Measurements from ENCODE around the gene FTSJ3. TPM values are rescaled to one million over a fixed set of nuclear protein-coding genes. Genes with fewer than 3 reads are reported as not detected.

The FTSJ3 gene
- polyA plus RNA-seq, 5 donors: 48.7 to 81.2 (median 70.0) TPM

GRCh38 chr17:63792055-63792729 lies 35.3 kb downstream of the FTSJ3 start:
- no peak for DNase-seq

- DNase-seq: no peak
These were observed 37.4 kb downstream of the FTSJ3 start for GRCh38 chr17:63790057-63790456.

GRCh38 chr17:63786971-63787711 lies 40.3 kb downstream of the FTSJ3 start:
- DNase-seq: no peak

GRCh38 chr17:63786117-63786516 lies 41.3 kb downstream of the FTSJ3 start:
- DNase-seq: no peak

GRCh38 chr17:63785556-63785955 lies 41.9 kb downstream of the FTSJ3 start:
- no peak for DNase-seq

- DNase-seq: no peak
These were observed 43.9 kb downstream of the FTSJ3 start for GRCh38 chr17:63783522-63783921.

GRCh38 chr17:63780928-63781327 lies 46.5 kb downstream of the FTSJ3 start:
- DNase-seq: no peak

GRCh38 chr17:63780507-63780906 lies 47.0 kb downstream of the FTSJ3 start:
- DNase-seq: no peak

GRCh38 chr17:63775420-63775819 lies 52.0 kb downstream of the FTSJ3 start:
- no peak for DNase-seq

- peak in 1 of 2 donors; percentile 2 for DNase-seq
These were observed 52.5 kb downstream of the FTSJ3 start for GRCh38 chr17:63774969-63775265.

GRCh38 chr17:63774141-63774968 lies 53.1 kb downstream of the FTSJ3 start, which contains the start of gene DDX42:
TSS of gene DDX42 (plus strand) at chr17:63774170. CDS start at chr17:63787050, 12,880 bp downstream.
- peak; percentile 50 to 56 for DNase-seq

- DNase-seq: peak; percentile 99 to 100
These were observed 54.0 kb downstream of the FTSJ3 start, which contains the start of gene CCDC47 for GRCh38 chr17:63773272-63774140. TSS of gene CCDC47 (minus strand) at chr17:63773597. CDS start at chr17:63766175, 7,422 bp downstream.

- peak in 1 of 2 donors; percentile 15 for DNase-seq
These were observed 54.6 kb downstream of the FTSJ3 start for GRCh38 chr17:63772801-63773271.

Other genes with a start within 250 kb of the FTSJ3 start
- 10 to 100 TPM; 16.1 to 19.2 (median 16.8) TPM for gene TACO1, start 226.8 kb downstream of the FTSJ3 start, polyA plus RNA-seq (ENCODE audit: insufficient read depth in 1 of 5, insufficient read length in 5 of 5, low replicate concordance in 1 of 5)
- 10 to 100 TPM; 36.3 to 43.0 (median 39.9) TPM for gene MAP3K3, start 205.2 kb downstream of the FTSJ3 start, polyA plus RNA-seq (ENCODE audit: insufficient read depth in 1 of 5, insufficient read length in 5 of 5, low replicate concordance in 1 of 5)
- 10 to 100 TPM; 26.0 to 49.7 (median 33.7) TPM for gene LIMD2, start 127.5 kb downstream of the FTSJ3 start, polyA plus RNA-seq (ENCODE audit: insufficient read depth in 1 of 5, insufficient read length in 5 of 5, low replicate concordance in 1 of 5)
- gene STRADA, start 85.9 kb downstream of the FTSJ3 start, polyA plus RNA-seq (ENCODE audit: insufficient read depth in 1 of 5, insufficient read length in 5 of 5, low replicate concordance in 1 of 5): 10 to 100 TPM; 66.2 to 89.5 (median 75.1) TPM
- 100 to 1,000 TPM in 1 of 5 donors, 10 to 100 TPM in 4; 79.7 to 107 (median 85.9) TPM for gene CCDC47, start 54.1 kb downstream of the FTSJ3 start, polyA plus RNA-seq (ENCODE audit: insufficient read depth in 1 of 5, insufficient read length in 5 of 5, low replicate concordance in 1 of 5)
- 100 to 1,000 TPM; 169 to 235 (median 228) TPM for gene DDX42, start 53.5 kb downstream of the FTSJ3 start, polyA plus RNA-seq (ENCODE audit: insufficient read depth in 1 of 5, insufficient read length in 5 of 5, low replicate concordance in 1 of 5)
- gene PSMC5, start 232 bp downstream of the FTSJ3 start, polyA plus RNA-seq (ENCODE audit: insufficient read depth in 1 of 5, insufficient read length in 5 of 5, low replicate concordance in 1 of 5): 100 to 1,000 TPM; 130 to 146 (median 142) TPM
- gene SMARCD2, start 15.0 kb upstream of the FTSJ3 start, polyA plus RNA-seq (ENCODE audit: insufficient read depth in 1 of 5, insufficient read length in 5 of 5, low replicate concordance in 1 of 5): 100 to 1,000 TPM; 111 to 147 (median 133) TPM
- 1 to 10 TPM in 1 of 5 donors, under 1 TPM in 1, not detected in 3; 0.88 to 5.8 TPM for gene CSH2, start 46.0 kb upstream of the FTSJ3 start, polyA plus RNA-seq (ENCODE audit: insufficient read depth in 1 of 5, insufficient read length in 5 of 5, low replicate concordance in 1 of 5)
- not detected for gene GH2, start 54.3 kb upstream of the FTSJ3 start, polyA plus RNA-seq (ENCODE audit: insufficient read depth in 1 of 5, insufficient read length in 5 of 5, low replicate concordance in 1 of 5)
- gene CSH1, start 68.9 kb upstream of the FTSJ3 start, polyA plus RNA-seq (ENCODE audit: insufficient read depth in 1 of 5, insufficient read length in 5 of 5, low replicate concordance in 1 of 5): 1 to 10 TPM in 2 of 5 donors, under 1 TPM in 3; 0.32 to 9.5 (median 0.57) TPM
- under 1 TPM in 1 of 5 donors, not detected in 4; 0.74 TPM for gene CSHL1, start 83.6 kb upstream of the FTSJ3 start, polyA plus RNA-seq (ENCODE audit: insufficient read depth in 1 of 5, insufficient read length in 5 of 5, low replicate concordance in 1 of 5)
- not detected for gene GH1, start 91.2 kb upstream of the FTSJ3 start, polyA plus RNA-seq (ENCODE audit: insufficient read depth in 1 of 5, insufficient read length in 5 of 5, low replicate concordance in 1 of 5)
- gene CD79B, start 104.7 kb upstream of the FTSJ3 start, polyA plus RNA-seq (ENCODE audit: insufficient read depth in 1 of 5, insufficient read length in 5 of 5, low replicate concordance in 1 of 5): 1 to 10 TPM; 1.0 to 4.2 (median 1.9) TPM
- gene SCN4A, start 145.3 kb upstream of the FTSJ3 start, polyA plus RNA-seq (ENCODE audit: insufficient read depth in 1 of 5, insufficient read length in 5 of 5, low replicate concordance in 1 of 5): 1 to 10 TPM in 2 of 5 donors, under 1 TPM in 3; 0.36 to 2.2 (median 0.63) TPM
- gene PRR29, start 170.7 kb upstream of the FTSJ3 start, polyA plus RNA-seq (ENCODE audit: insufficient read depth in 1 of 5, insufficient read length in 5 of 5, low replicate concordance in 1 of 5): 1 to 10 TPM; 4.5 to 8.9 (median 6.8) TPM
- gene ICAM2, start 193.0 kb upstream of the FTSJ3 start, polyA plus RNA-seq (ENCODE audit: insufficient read depth in 1 of 5, insufficient read length in 5 of 5, low replicate concordance in 1 of 5): 10 to 100 TPM; 43.5 to 50.7 (median 46.8) TPM

Measured in right lung (tissue), 5 donors.